Mesendoderm (in vitro differentiated cells): Measurements from ENCODE around the gene FRS2.

Experiments
- DNase-seq: peaks from one replicate; pipeline ENCODE4 v3.0.0; 2013
- H2AK5ac ChIP-seq: 2 replicates; pipeline ENCODE4 v1.6.1; 2013; ENCODE audit warnings: low read length, inconsistent platforms
- H2BK120ac ChIP-seq: 2 replicates; pipeline ENCODE4 v1.6.1; 2013; ENCODE audit warnings: low read depth, mild to moderate bottlenecking, low read length, moderate library complexity, mixed read lengths
- H2BK15ac ChIP-seq: replicated peaks from 2 replicates; pipeline ENCODE4 v1.6.1; 2013; ENCODE audit warnings: low read depth, mild to moderate bottlenecking, moderate library complexity
- H2BK5ac ChIP-seq: 2 replicates; pipeline ENCODE4 v1.6.1; 2013; ENCODE audit warnings: low read length, inconsistent platforms
- H3K18ac ChIP-seq: 2 replicates; pipeline ENCODE4 v1.6.1; 2013; ENCODE audit warnings: mild to moderate bottlenecking, low read length, mixed read lengths
- H3K23ac ChIP-seq: one replicate; pipeline ENCODE4 v1.6.1; 2013; ENCODE audit warnings: low read length
- H3K27ac ChIP-seq: 2 replicates; pipeline ENCODE4 v1.5.1; 2013; ENCODE audit warnings: low read depth, mild to moderate bottlenecking, inconsistent platforms, low read length, moderate library complexity
- H3K27me3 ChIP-seq: 2 replicates; pipeline ENCODE4 v1.6.1; 2013; ENCODE audit warnings: low read length, control low read depth, mild to moderate bottlenecking, inconsistent platforms; ENCODE audit not compliant: insufficient read depth, poor library complexity
- H3K36me3 ChIP-seq: 2 replicates; pipeline ENCODE4 v1.6.1; 2013; ENCODE audit warnings: low read length, inconsistent platforms; ENCODE audit not compliant: control insufficient read depth, insufficient read depth
- H3K4ac ChIP-seq: one replicate; pipeline ENCODE4 v1.6.1; 2013; ENCODE audit warnings: low read depth, mild to moderate bottlenecking, low read length, moderate library complexity
- H3K4me1 ChIP-seq: 2 replicates; pipeline ENCODE4 v1.6.1; 2013; ENCODE audit warnings: low read depth, low read length, inconsistent platforms; ENCODE audit not compliant: control insufficient read depth
- H3K4me2 ChIP-seq: 2 replicates; pipeline ENCODE4 v1.6.1; 2013; ENCODE audit warnings: low read length
- H3K4me3 ChIP-seq: 2 replicates; pipeline ENCODE4 v1.5.1; 2013; ENCODE audit warnings: mild to moderate bottlenecking, low read length
- H3K56ac ChIP-seq: one replicate; pipeline ENCODE4 v1.6.1; 2013; ENCODE audit warnings: low read length
- H3K79me1 ChIP-seq: 2 replicates; pipeline ENCODE4 v1.6.1; 2013; ENCODE audit warnings: low read length, inconsistent platforms
- H3K79me2 ChIP-seq: 2 replicates; pipeline ENCODE4 v1.6.1; 2013; ENCODE audit warnings: mild to moderate bottlenecking, low read length; ENCODE audit not compliant: control insufficient read depth, insufficient read depth
- H3K9ac ChIP-seq: 2 replicates; pipeline ENCODE4 v1.6.1; 2013; ENCODE audit warnings: low read length, inconsistent platforms
- H4K5ac ChIP-seq: one replicate; pipeline ENCODE4 v1.6.1; 2013; ENCODE audit warnings: low read length
- H4K8ac ChIP-seq: one replicate; pipeline ENCODE4 v1.6.1; 2013; ENCODE audit warnings: low read depth, mild to moderate bottlenecking, control low read depth, low read length, moderate library complexity
- WGBS: extraction: QIAGEN DNeasy Blood & Tissue Kit; methylation state at CpG from one replicate; pipeline ENCODE4 v1.1.7; 2013; ENCODE audit warnings: low lambda C conversion rate, missing lambda C conversion rate; ENCODE audit not compliant: insufficient coverage; ENCODE audit errors: extremely low coverage; 5-methylcytosine and 5-hydroxymethylcytosine counted together

Gene FRS2

GRCh38 chr12:69474456-69474855 is 4.3 kb downstream of the FRS2 start:
- peaks cover 2% of the 10 kb centered on the region for H3K4me1 ChIP-seq
- no peak overlapping the region for H2BK5ac ChIP-seq
- no peak overlapping the region for H2AK5ac ChIP-seq
- H2BK15ac ChIP-seq = no peak overlapping the region
- H3K27ac ChIP-seq = no peak overlapping the region
- DNase-seq = no peak
- H3K79me2 ChIP-seq = peaks cover 55% of the 10 kb centered on the region
- no peak overlapping the region for H3K9ac ChIP-seq
- peaks cover 8% of the 10 kb centered on the region for H3K79me1 ChIP-seq
- no CpG with 5 or more reads among the region's 2 CpGs for WGBS
- H3K18ac ChIP-seq = no peak overlapping the region
- H3K56ac ChIP-seq = no peak overlapping the region
- no peaks in the 10 kb centered on the region for H3K27me3 ChIP-seq
- no peak overlapping the region for H3K4ac ChIP-seq
- H3K23ac ChIP-seq = no peak overlapping the region
- no peak overlapping the region for H3K4me2 ChIP-seq
- no peaks in the 10 kb centered on the region for H3K36me3 ChIP-seq
- no peak overlapping the region for H4K8ac ChIP-seq
- H3K4me3 ChIP-seq = no peak overlapping the region
- no peak overlapping the region for H4K5ac ChIP-seq
- no peak overlapping the region for H2BK120ac ChIP-seq

GRCh38 chr12:69475237-69475975 is 5.2 kb downstream of the FRS2 start:
- H3K4me2 ChIP-seq = no peak overlapping the region
- no peak overlapping the region for H2AK5ac ChIP-seq
- H3K4me1 ChIP-seq = peaks cover 2% of the 10 kb centered on the region
- no peaks in the 10 kb centered on the region for H3K27me3 ChIP-seq
- no peak overlapping the region for H3K18ac ChIP-seq
- H4K5ac ChIP-seq = no peak overlapping the region
- H3K23ac ChIP-seq = no peak overlapping the region
- no peak overlapping the region for H3K56ac ChIP-seq
- no peak overlapping the region for H2BK5ac ChIP-seq
- no peak overlapping the region for H2BK120ac ChIP-seq
- H3K4ac ChIP-seq = no peak overlapping the region
- no peaks in the 10 kb centered on the region for H3K36me3 ChIP-seq
- peaks cover 59% of the 10 kb centered on the region for H3K79me2 ChIP-seq
- no peak overlapping the region for H2BK15ac ChIP-seq
- H4K8ac ChIP-seq = no peak overlapping the region
- no peak overlapping the region for H3K27ac ChIP-seq
- H3K9ac ChIP-seq = no peak overlapping the region
- no peak overlapping the region for H3K4me3 ChIP-seq
- H3K79me1 ChIP-seq = peaks cover 9% of the 10 kb centered on the region
- no peak for DNase-seq
- 100% methylated on average over 3 of the region's 7 CpGs for WGBS

GRCh38 chr12:69476276-69477017 is 6.3 kb downstream of the FRS2 start:
- no peak overlapping the region for H3K4me2 ChIP-seq
- DNase-seq = no peak
- no peak overlapping the region for H3K9ac ChIP-seq
- H3K4me3 ChIP-seq = no peak overlapping the region
- H2BK15ac ChIP-seq = no peak overlapping the region
- H2BK120ac ChIP-seq = no peak overlapping the region
- peaks cover 56% of the 10 kb centered on the region for H3K79me2 ChIP-seq
- H4K8ac ChIP-seq = no peak overlapping the region
- no peak overlapping the region for H3K4ac ChIP-seq
- H3K27ac ChIP-seq = no peak overlapping the region
- no peak overlapping the region for H3K18ac ChIP-seq
- H3K36me3 ChIP-seq = no peaks in the 10 kb centered on the region
- H3K4me1 ChIP-seq = peaks cover 2% of the 10 kb centered on the region
- H3K79me1 ChIP-seq = peaks cover 11% of the 10 kb centered on the region
- WGBS = 100% methylated on average over 1 of the region's 6 CpGs
- H4K5ac ChIP-seq = no peak overlapping the region
- H2AK5ac ChIP-seq = no peak overlapping the region
- H3K27me3 ChIP-seq = no peaks in the 10 kb centered on the region
- no peak overlapping the region for H3K56ac ChIP-seq
- no peak overlapping the region for H2BK5ac ChIP-seq
- H3K23ac ChIP-seq = no peak overlapping the region

- no peak for DNase-seq
- no CpG with 5 or more reads among the region's 2 CpGs for WGBS
Observed at GRCh38 chr12:69479675-69480074, 9.5 kb downstream of the FRS2 start.

GRCh38 chr12:69480698-69481097 is 10.5 kb downstream of the FRS2 start:
- Histone ChIP-seq H2BK15ac (no peak overlapping the region), H3K79me2 (peaks cover 37% of the 10 kb centered on the region), H3K56ac (no peak overlapping the region), H3K4ac (no peak overlapping the region), H4K5ac (no peak overlapping the region), H2BK5ac (no peak overlapping the region), H3K4me3 (no peak overlapping the region), H4K8ac (no peak overlapping the region), H3K27me3 (no peaks in the 10 kb centered on the region), H3K4me1 (no peaks in the 10 kb centered on the region), H2BK120ac (no peak overlapping the region), H3K18ac (no peak overlapping the region), H3K4me2 (no peak overlapping the region), H3K36me3 (no peaks in the 10 kb centered on the region), H2AK5ac (no peak overlapping the region), H3K27ac (no peak overlapping the region), H3K9ac (no peak overlapping the region), H3K79me1 (peaks cover 5% of the 10 kb centered on the region), H3K23ac (no peak overlapping the region)
- DNase-seq = no peak
- no CpG with 5 or more reads among the region's 4 CpGs for WGBS

More at GRCh38 chr12:69479675-69480074, 9.5 kb downstream of the FRS2 start:
- Histone ChIP-seq H3K79me2 (peaks cover 40% of the 10 kb centered on the region), H2BK5ac (no peak overlapping the region), H3K4me3 (no peak overlapping the region), H3K27me3 (no peaks in the 10 kb centered on the region), H3K79me1 (peaks cover 5% of the 10 kb centered on the region), H3K36me3 (no peaks in the 10 kb centered on the region), H2BK120ac (no peak overlapping the region), H4K8ac (no peak overlapping the region), H3K27ac (no peak overlapping the region), H3K23ac (no peak overlapping the region), H2AK5ac (no peak overlapping the region), H3K4me2 (no peak overlapping the region), H3K9ac (no peak overlapping the region), H2BK15ac (no peak overlapping the region), H3K56ac (no peak overlapping the region), H4K5ac (no peak overlapping the region), H3K18ac (no peak overlapping the region), H3K4ac (no peak overlapping the region), H3K4me1 (no peaks in the 10 kb centered on the region)
